Measurements from ENCODE around the gene MCRS1. TPM values are rescaled to one million over a fixed set of nuclear protein-coding genes. Genes with fewer than 3 reads are reported as not detected.
"Not testable (repeated sequence)": the region's sequence is repeated elsewhere in the genome, so short reads cannot be mapped to it uniquely, and the experiment has no call there.

The MCRS1 gene
- total RNA-seq, 2 donors from 2014 or later, result 97.5 to 98.9 TPM

DNA sequence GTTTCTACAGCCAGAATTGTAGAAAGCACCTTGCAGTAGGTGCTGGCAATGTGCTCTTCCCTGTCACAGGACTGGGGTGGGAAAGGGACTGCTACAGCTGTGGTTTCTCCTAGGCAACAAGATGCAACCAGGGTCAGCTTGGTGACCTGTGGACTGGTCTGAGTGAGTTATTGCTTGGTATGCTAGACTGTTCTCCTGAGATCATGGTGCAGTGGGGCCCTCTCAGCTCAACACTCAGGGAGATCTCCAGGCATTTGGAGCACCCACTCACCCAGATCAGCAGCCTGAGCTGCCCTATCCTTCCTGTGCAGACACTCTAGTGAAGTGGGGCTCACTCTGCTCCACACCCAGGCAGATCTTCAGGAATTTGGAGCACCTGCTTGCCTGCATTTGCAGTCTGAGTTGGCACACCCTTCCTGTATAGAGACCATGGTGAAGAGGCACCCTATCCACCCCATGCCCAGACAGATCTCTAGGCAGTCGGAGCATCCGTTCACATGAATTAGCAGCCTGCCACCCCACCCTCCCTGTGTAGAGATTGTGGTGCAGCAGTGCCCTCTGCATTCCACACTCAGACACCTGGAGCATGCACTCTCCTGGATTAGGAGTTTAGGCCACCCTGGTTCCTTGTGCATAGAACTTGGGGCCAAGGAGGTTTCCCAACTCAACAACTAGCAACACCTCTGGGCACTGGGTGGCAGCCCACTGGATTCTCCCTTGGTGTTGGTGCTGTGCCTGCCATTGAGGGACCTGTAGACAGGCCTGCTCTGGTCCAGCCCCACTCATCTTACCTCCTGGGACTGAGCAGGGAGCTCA is 41.3 kb upstream of the MCRS1 start:
- WGBS, 2 experiments (ENCODE audit: insufficient coverage in 1 of 2, insufficient read length in 1 of 2), result 96 to 100% methylated on average over 2 of the region's 2 CpGs
- Mint-ChIP-seq H3K27ac (no peak overlapping the region), H3K4me3 (no peak overlapping the region), H3K36me3 (ENCODE audit: low read depth) (no peaks in the 10 kb centered on the region), H3K9me3 (peaks cover 5% of the 10 kb centered on the region), H3K27me3 (ENCODE audit: insufficient read depth) (peaks cover 3% of the 10 kb centered on the region), H3K4me1 (no peaks in the 10 kb centered on the region)
- Histone ChIP-seq H3K4me1 (ENCODE audit: control insufficient read depth, insufficient read depth, low read length) (no peaks in the 10 kb centered on the region), H3K27me3 (ENCODE audit: control insufficient read depth, insufficient read depth, low read length, poor library complexity, severe bottlenecking) (no peaks in the 10 kb centered on the region), H3K9ac (ENCODE audit: extremely low read depth, low read length, poor library complexity, severe bottlenecking) (no peak overlapping the region), H3K36me3 (ENCODE audit: control insufficient read depth, insufficient read depth, low read length) (no peaks in the 10 kb centered on the region), H3K4me3 (ENCODE audit: low read length) (no peak overlapping the region), H3K9me3 (ENCODE audit: control insufficient read depth, low read length) (no peaks in the 10 kb centered on the region), H3K27ac (ENCODE audit: low read depth, low read length) (no peak overlapping the region)
- TF ChIP-seq, protein P1, sequence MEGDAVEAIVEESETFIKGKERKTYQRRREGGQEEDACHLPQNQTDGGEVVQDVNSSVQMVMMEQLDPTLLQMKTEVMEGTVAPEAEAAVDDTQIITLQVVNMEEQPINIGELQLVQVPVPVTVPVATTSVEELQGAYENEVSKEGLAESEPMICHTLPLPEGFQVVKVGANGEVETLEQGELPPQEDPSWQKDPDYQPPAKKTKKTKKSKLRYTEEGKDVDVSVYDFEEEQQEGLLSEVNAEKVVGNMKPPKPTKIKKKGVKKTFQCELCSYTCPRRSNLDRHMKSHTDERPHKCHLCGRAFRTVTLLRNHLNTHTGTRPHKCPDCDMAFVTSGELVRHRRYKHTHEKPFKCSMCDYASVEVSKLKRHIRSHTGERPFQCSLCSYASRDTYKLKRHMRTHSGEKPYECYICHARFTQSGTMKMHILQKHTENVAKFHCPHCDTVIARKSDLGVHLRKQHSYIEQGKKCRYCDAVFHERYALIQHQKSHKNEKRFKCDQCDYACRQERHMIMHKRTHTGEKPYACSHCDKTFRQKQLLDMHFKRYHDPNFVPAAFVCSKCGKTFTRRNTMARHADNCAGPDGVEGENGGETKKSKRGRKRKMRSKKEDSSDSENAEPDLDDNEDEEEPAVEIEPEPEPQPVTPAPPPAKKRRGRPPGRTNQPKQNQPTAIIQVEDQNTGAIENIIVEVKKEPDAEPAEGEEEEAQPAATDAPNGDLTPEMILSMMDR (conservative IDR thresholded peaks at IDR 0.05), result no peak
- peak; percentile 45 for DNase-seq

GRCh38 chr12:49605539-49605938 is 37.6 kb upstream of the MCRS1 start, which contains the start of gene FAM186B:
Gene FAM186B, minus strand, starts transcription at chr12:49605639. Its CDS starts 162 bp downstream, at chr12:49605477.
- H3K9me3 ChIP-seq (ENCODE audit: control insufficient read depth, low read length); H3K36me3 ChIP-seq (ENCODE audit: control insufficient read depth, insufficient read depth, low read length); H3K27ac ChIP-seq (ENCODE audit: low read depth, low read length); H3K9me3 Mint-ChIP-seq; H3K4me3 Mint-ChIP-seq; H3K4me3 ChIP-seq (ENCODE audit: low read length); DNase-seq; H3K9ac ChIP-seq (ENCODE audit: extremely low read depth, low read length, poor library complexity, severe bottlenecking); H3K36me3 Mint-ChIP-seq (ENCODE audit: low read depth); H3K27me3 Mint-ChIP-seq (ENCODE audit: insufficient read depth); H3K27me3 ChIP-seq (ENCODE audit: control insufficient read depth, insufficient read depth, low read length, poor library complexity, severe bottlenecking); H3K4me1 ChIP-seq (ENCODE audit: control insufficient read depth, insufficient read depth, low read length): not testable (repeated sequence)
- 92% methylated on average over 2 to 4 of the region's 4 CpGs for WGBS, 2 experiments (ENCODE audit: insufficient coverage in 1 of 2, insufficient read length in 1 of 2)
- peak within 1 kb of the TSS; percentile 58 for H3K27ac Mint-ChIP-seq
- H3K4me1 Mint-ChIP-seq, result peaks cover 10% of the 10 kb centered on the region

GRCh38 chr12:49604856-49605255 is 36.9 kb upstream of the MCRS1 start:
- WGBS, 2 experiments (ENCODE audit: insufficient coverage in 1 of 2, insufficient read length in 1 of 2), result 60 to 79% methylated on average over 1 to 5 of the region's 5 CpGs
- Histone ChIP-seq H3K27me3 (ENCODE audit: control insufficient read depth, insufficient read depth, low read length, poor library complexity, severe bottlenecking) (no peaks in the 10 kb centered on the region), H3K9me3 (ENCODE audit: control insufficient read depth, low read length) (no peaks in the 10 kb centered on the region), H3K9ac (ENCODE audit: extremely low read depth, low read length, poor library complexity, severe bottlenecking) (no peak overlapping the region), H3K4me1 (ENCODE audit: control insufficient read depth, insufficient read depth, low read length) (no peaks in the 10 kb centered on the region), H3K27ac (ENCODE audit: low read depth, low read length) (no peak overlapping the region), H3K36me3 (ENCODE audit: control insufficient read depth, insufficient read depth, low read length) (no peaks in the 10 kb centered on the region), H3K4me3 (ENCODE audit: low read length) (no peak overlapping the region)
- peak overlapping the region; percentile 58 for H3K27ac Mint-ChIP-seq
- peaks cover 7% of the 10 kb centered on the region for H3K36me3 Mint-ChIP-seq (ENCODE audit: low read depth)
- no peaks in the 10 kb centered on the region for H3K9me3 Mint-ChIP-seq
- DNase-seq, result no peak
- no peak overlapping the region for H3K4me3 Mint-ChIP-seq
- TF ChIP-seq, protein P1 (conservative IDR thresholded peaks at IDR 0.05), result no peak
- peaks cover 10% of the 10 kb centered on the region for H3K4me1 Mint-ChIP-seq
- peaks cover 3% of the 10 kb centered on the region for H3K27me3 Mint-ChIP-seq (ENCODE audit: insufficient read depth)
